ENCODE results near the gene MMP26.

DNA sequence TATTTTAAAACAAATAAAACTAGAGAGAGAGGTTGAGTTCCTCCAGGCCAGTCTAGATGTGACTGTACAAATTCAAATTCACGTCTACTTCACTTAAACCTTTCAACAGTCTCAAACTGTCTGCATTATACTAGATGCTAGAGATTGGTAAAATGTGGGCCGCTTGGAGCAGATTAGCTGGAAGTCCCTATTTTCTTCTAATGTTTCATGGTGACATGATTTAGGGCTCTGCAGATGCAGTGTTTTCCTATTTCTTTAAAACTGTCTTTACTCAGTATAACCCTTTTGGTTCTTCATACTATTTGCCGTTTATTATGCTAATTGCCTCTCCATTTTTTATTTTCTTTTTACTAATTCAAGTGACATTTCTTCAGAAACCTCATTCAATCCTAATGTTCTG is 40.4 kb upstream of the MMP26 start:
- TF ChIP-seq, protein P1, sequence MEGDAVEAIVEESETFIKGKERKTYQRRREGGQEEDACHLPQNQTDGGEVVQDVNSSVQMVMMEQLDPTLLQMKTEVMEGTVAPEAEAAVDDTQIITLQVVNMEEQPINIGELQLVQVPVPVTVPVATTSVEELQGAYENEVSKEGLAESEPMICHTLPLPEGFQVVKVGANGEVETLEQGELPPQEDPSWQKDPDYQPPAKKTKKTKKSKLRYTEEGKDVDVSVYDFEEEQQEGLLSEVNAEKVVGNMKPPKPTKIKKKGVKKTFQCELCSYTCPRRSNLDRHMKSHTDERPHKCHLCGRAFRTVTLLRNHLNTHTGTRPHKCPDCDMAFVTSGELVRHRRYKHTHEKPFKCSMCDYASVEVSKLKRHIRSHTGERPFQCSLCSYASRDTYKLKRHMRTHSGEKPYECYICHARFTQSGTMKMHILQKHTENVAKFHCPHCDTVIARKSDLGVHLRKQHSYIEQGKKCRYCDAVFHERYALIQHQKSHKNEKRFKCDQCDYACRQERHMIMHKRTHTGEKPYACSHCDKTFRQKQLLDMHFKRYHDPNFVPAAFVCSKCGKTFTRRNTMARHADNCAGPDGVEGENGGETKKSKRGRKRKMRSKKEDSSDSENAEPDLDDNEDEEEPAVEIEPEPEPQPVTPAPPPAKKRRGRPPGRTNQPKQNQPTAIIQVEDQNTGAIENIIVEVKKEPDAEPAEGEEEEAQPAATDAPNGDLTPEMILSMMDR (IDR thresholded peaks at IDR 0.05; ENCODE audit: insufficient read depth, low read length, poor library complexity, severe bottlenecking), result no peak
- no peak for TF ChIP-seq EZH2phosphoT487 (conservative IDR thresholded peaks at IDR 0.05; ENCODE audit: low read length)

Data from SU-DHL-6 (cell line).